Pulmonary artery endothelial cell (primary cell): Measurements from ENCODE around the gene APLNR. TPM values are rescaled to one million over a fixed set of nuclear protein-coding genes. Genes with fewer than 3 reads are reported as not detected.

Source experiments
- DNase-seq: peaks from one replicate; pipeline ENCODE4 v3.0.0-alpha.2; 2011; ENCODE audit warnings: low read depth, low spot score
- total RNA-seq: library from RNA; depleted of rRNA; stranded (reverse); fragments of >200 nt; gene quantifications from 2 replicates; pipeline ENCODE4 v1.2.3, GENCODE V29; 2014

The APLNR gene
- total RNA-seq, 1 donor from 2014 or later, result not detected

- DNase-seq, result no peak
Observed at GRCh38 chr11:57219021-57219627, 17.9 kb downstream of the APLNR start.

- no peak for DNase-seq
Observed at GRCh38 chr11:57217053-57217452, 20.0 kb downstream of the APLNR start.

- no peak for DNase-seq
Observed at GRCh38 chr11:57216463-57216862, 20.6 kb downstream of the APLNR start.

- DNase-seq, result no peak
Observed at GRCh38 chr11:57214494-57214893, 22.6 kb downstream of the APLNR start.

- DNase-seq, result no peak
Observed at GRCh38 chr11:57214098-57214417, 23.0 kb downstream of the APLNR start.

GRCh38 chr11:57213342-57214097 is 23.5 kb downstream of the APLNR start:
- DNase-seq, result peak; percentile 50

- no peak for DNase-seq
Observed at GRCh38 chr11:57210781-57211180, 26.3 kb downstream of the APLNR start.

GRCh38 chr11:57207168-57207567 is 29.9 kb downstream of the APLNR start:
- no peak for DNase-seq

- DNase-seq, result no peak
Observed at GRCh38 chr11:57205041-57205641, 31.9 kb downstream of the APLNR start.

GRCh38 chr11:57203882-57204480 is 33.1 kb downstream of the APLNR start:
- DNase-seq, result no peak

GRCh38 chr11:57203359-57203758 is 33.7 kb downstream of the APLNR start:
- no peak for DNase-seq

GRCh38 chr11:57202281-57202680 is 34.8 kb downstream of the APLNR start:
- DNase-seq, result no peak

GRCh38 chr11:57200917-57201316 is 36.1 kb downstream of the APLNR start:
- no peak for DNase-seq

GRCh38 chr11:57199330-57199729 is 37.7 kb downstream of the APLNR start:
- no peak for DNase-seq

GRCh38 chr11:57197762-57198161 is 39.3 kb downstream of the APLNR start:
- no peak for DNase-seq

- no peak for DNase-seq
Observed at GRCh38 chr11:57196596-57196995, 40.5 kb downstream of the APLNR start.

- no peak for DNase-seq
Observed at GRCh38 chr11:57192316-57192715, 44.7 kb downstream of the APLNR start.

GRCh38 chr11:57191311-57192219 is 45.5 kb downstream of the APLNR start:
- DNase-seq, result no peak

GRCh38 chr11:57190548-57190947 is 46.5 kb downstream of the APLNR start:
- DNase-seq, result no peak
